NT2/D1 (cell line): ENCODE data around the gene XPC.

ENCODE experiments used
- SUZ12 ChIP-seq: IDR thresholded peaks from 2 replicates; pipeline ENCODE4 v1.6.1; 2011; ENCODE audit not compliant: insufficient read length, insufficient read depth; ENCODE audit errors: extremely low read depth
- YY1 ChIP-seq: IDR thresholded peaks from 2 replicates; pipeline ENCODE4 v1.6.1; 2011; ENCODE audit not compliant: insufficient read length, insufficient read depth
- ZNF274 ChIP-seq: IDR thresholded peaks from 2 replicates; pipeline ENCODE4 v1.6.1; 2011; ENCODE audit warnings: mild to moderate bottlenecking, low read depth, low read length

DNA sequence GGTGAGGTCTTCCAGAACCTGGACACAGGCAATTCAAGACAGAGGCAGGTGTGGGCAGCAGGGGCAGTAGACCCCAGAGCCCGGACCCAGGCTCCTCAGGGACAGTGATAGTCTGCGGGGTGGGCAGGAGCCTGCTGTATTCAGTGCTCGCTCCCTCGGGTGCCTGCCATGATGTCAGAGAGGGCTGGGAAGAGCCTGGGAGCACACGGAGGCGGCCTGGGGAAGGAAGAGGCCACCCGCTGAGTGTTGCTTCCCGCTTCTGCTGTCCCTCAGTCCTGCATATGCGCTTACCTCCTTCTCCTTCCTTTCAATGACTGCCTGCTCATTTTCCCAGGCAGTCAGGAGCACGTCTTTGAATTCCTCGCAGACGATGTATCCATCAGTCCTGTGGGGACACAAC lies 30.8 kb downstream of the XPC start:
- TF ChIP-seq SUZ12, result no peak
- TF ChIP-seq ZNF274, result no peak
- TF ChIP-seq YY1, result no peak
